SK-N-SH treated with all-trans-retinoic acid at 6 μM for 48 hours (cell line): Measurements from ENCODE around the gene MYO9B.

Experiments used
- ATAC-seq: fragments of 200-7000 bp; cut with Tn5 transposase; 3 replicates; pipeline ENCODE4 v1.9.1; 2020; ENCODE audit warnings: mild to moderate bottlenecking, moderate library complexity
- ARNTL ChIP-seq: fragments of 450-650 bp; formaldehyde crosslinking; IDR thresholded peaks from 2 replicates; pipeline ENCODE4 v1.5.0; 2020; ENCODE audit warnings: low read depth, mild to moderate bottlenecking, moderate library complexity, borderline replicate concordance
- CSDC2 ChIP-seq: fragments of 250-450 bp; sonication (Bioruptor Pico); IDR thresholded peaks from 2 replicates; pipeline ENCODE4 v1.5.0; 2020; ENCODE audit warnings: mild to moderate bottlenecking, moderate library complexity
- PPARA ChIP-seq: fragments of 250-450 bp; sonication (Bioruptor Pico); IDR thresholded peaks from 2 replicates; pipeline ENCODE4 v1.5.0; 2020; ENCODE audit warnings: mild to moderate bottlenecking, borderline replicate concordance
- TCF4 ChIP-seq: fragments of 250-450 bp; sonication (Bioruptor Pico); IDR thresholded peaks from 2 replicates; pipeline ENCODE4 v1.8.0; 2021; ENCODE audit warnings: mild to moderate bottlenecking, moderate library complexity, borderline replicate concordance
- TOX ChIP-seq: fragments of 250-450 bp; sonication (Bioruptor Pico); IDR thresholded peaks from 2 replicates; pipeline ENCODE4 v1.8.0; 2021; ENCODE audit warnings: mild to moderate bottlenecking, moderate library complexity, borderline replicate concordance
- ZC3H10 ChIP-seq: fragments of 250-450 bp; sonication (Bioruptor Pico); IDR thresholded peaks from 2 replicates; pipeline ENCODE4 v1.5.1; 2021; ENCODE audit warnings: mild to moderate bottlenecking, moderate library complexity
- ZNF70 ChIP-seq: fragments of 450-650 bp; formaldehyde crosslinking; IDR thresholded peaks from 2 replicates; pipeline ENCODE4 v1.5.0; 2020; ENCODE audit warnings: mild to moderate bottlenecking, moderate library complexity
- TF ChIP-seq, protein P1 (sequence below): fragments of 250-450 bp; sonication (Bioruptor Pico); IDR thresholded peaks from 2 replicates; pipeline ENCODE4 v1.8.0; 2020; ENCODE audit warnings: mild to moderate bottlenecking, moderate library complexity, borderline replicate concordance
- TF ChIP-seq, protein P2 (sequence below): fragments of 250-450 bp; sonication (Bioruptor Pico); IDR thresholded peaks from 2 replicates; pipeline ENCODE4 v1.5.0; 2020; ENCODE audit warnings: mild to moderate bottlenecking, moderate library complexity
- TF ChIP-seq, protein P3 (sequence below): fragments of 250-450 bp; sonication (Bioruptor Pico); IDR thresholded peaks from 2 replicates; pipeline ENCODE4 v1.5.1; 2020; ENCODE audit warnings: low read depth, mild to moderate bottlenecking, moderate library complexity

The MYO9B gene

DNA sequence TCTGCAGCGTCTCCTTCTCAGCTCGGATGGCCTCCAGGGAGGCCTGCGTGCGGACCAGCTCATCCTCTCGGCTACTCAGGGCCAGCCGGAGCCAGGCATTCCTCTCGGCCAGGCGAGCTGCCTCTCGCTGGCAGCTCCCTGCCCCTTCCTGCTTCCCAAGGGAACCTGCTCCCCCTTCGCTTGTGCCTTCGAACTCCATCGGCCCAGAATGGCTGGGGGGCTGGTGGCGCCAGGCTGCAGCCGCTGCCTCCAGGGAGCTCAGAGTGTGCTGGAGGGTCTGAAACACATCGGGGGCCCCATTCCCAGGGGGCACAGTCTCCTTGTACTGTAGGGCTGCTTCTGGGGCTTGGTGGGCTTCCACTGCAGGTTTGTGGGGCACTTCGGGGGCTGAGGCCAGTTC lies 187.0 kb downstream of the MYO9B start:
- no peak for TF ChIP-seq PPARA (CRISPR knock-in tag)
- TF ChIP-seq, protein P1, sequence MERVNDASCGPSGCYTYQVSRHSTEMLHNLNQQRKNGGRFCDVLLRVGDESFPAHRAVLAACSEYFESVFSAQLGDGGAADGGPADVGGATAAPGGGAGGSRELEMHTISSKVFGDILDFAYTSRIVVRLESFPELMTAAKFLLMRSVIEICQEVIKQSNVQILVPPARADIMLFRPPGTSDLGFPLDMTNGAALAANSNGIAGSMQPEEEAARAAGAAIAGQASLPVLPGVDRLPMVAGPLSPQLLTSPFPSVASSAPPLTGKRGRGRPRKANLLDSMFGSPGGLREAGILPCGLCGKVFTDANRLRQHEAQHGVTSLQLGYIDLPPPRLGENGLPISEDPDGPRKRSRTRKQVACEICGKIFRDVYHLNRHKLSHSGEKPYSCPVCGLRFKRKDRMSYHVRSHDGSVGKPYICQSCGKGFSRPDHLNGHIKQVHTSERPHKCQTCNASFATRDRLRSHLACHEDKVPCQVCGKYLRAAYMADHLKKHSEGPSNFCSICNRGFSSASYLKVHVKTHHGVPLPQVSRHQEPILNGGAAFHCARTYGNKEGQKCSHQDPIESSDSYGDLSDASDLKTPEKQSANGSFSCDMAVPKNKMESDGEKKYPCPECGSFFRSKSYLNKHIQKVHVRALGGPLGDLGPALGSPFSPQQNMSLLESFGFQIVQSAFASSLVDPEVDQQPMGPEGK (CRISPR knock-in tag): no peak
- TF ChIP-seq ARNTL: no peak
- no peak for TF ChIP-seq TOX (CRISPR knock-in tag)
- no peak for TF ChIP-seq ZNF70 (CRISPR knock-in tag)
- TF ChIP-seq TCF4 (CRISPR knock-in tag): no peak
- TF ChIP-seq CSDC2: no peak
- TF ChIP-seq, protein P2, sequence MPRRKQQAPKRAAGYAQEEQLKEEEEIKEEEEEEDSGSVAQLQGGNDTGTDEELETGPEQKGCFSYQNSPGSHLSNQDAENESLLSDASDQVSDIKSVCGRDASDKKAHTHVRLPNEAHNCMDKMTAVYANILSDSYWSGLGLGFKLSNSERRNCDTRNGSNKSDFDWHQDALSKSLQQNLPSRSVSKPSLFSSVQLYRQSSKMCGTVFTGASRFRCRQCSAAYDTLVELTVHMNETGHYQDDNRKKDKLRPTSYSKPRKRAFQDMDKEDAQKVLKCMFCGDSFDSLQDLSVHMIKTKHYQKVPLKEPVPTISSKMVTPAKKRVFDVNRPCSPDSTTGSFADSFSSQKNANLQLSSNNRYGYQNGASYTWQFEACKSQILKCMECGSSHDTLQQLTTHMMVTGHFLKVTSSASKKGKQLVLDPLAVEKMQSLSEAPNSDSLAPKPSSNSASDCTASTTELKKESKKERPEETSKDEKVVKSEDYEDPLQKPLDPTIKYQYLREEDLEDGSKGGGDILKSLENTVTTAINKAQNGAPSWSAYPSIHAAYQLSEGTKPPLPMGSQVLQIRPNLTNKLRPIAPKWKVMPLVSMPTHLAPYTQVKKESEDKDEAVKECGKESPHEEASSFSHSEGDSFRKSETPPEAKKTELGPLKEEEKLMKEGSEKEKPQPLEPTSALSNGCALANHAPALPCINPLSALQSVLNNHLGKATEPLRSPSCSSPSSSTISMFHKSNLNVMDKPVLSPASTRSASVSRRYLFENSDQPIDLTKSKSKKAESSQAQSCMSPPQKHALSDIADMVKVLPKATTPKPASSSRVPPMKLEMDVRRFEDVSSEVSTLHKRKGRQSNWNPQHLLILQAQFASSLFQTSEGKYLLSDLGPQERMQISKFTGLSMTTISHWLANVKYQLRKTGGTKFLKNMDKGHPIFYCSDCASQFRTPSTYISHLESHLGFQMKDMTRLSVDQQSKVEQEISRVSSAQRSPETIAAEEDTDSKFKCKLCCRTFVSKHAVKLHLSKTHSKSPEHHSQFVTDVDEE: no peak
- TF ChIP-seq, protein P3, sequence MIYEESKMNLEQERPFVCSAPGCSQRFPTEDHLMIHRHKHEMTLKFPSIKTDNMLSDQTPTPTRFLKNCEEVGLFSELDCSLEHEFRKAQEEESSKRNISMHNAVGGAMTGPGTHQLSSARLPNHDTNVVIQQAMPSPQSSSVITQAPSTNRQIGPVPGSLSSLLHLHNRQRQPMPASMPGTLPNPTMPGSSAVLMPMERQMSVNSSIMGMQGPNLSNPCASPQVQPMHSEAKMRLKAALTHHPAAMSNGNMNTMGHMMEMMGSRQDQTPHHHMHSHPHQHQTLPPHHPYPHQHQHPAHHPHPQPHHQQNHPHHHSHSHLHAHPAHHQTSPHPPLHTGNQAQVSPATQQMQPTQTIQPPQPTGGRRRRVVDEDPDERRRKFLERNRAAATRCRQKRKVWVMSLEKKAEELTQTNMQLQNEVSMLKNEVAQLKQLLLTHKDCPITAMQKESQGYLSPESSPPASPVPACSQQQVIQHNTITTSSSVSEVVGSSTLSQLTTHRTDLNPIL (CRISPR knock-in tag): no peak
- TF ChIP-seq ZC3H10 (CRISPR knock-in tag): no peak
- no peak for ATAC-seq
